ENCODE measurements around the gene GXYLT2. TPM values are rescaled to one million over a fixed set of nuclear protein-coding genes. Genes with fewer than 3 reads are reported as not detected.
A peak's percentile ranks its signal among the peaks of the same experiment; 100 is the strongest.
"Not testable (repeated sequence)": the region's sequence is repeated elsewhere in the genome, so short reads cannot be mapped to it uniquely, and the experiment has no call there.

The GXYLT2 gene
- total and polyA plus RNA-seq, 7 donors = 1.4 to 17.4 (median 6.8) TPM

- intact Hi-C loops (cut with DNase I) = loop anchor here (5.0 kb wide), 4 partner anchors 42 to 153 kb away; partner anchors contain the start of genes GXYLT2 and SHQ1
- Histone ChIP-seq H3K4me3 (peak overlapping the region in 1 of 4 donors; percentile 88), H3K36me3 (peaks cover 0 to 20% (median 0%) of the 10 kb centered on the region in 4 donors), H3K27me3 (no peaks in the 10 kb centered on the region), H3K9me3 (no peaks in the 10 kb centered on the region), H3K27ac (peak overlapping the region in 1 of 4 donors; percentile 40), H3K4me1 (peaks cover 0 to 82% (median 67%) of the 10 kb centered on the region in 4 donors)
- TF ChIP-seq CTCF (IDR thresholded peaks at IDR 0.05) = no peak
- no peak for TF ChIP-seq POLR2AphosphoS5 (IDR thresholded peaks at IDR 0.05)
- TF ChIP-seq EP300 (IDR thresholded peaks at IDR 0.05) = no peak
- TF ChIP-seq POLR2A (IDR thresholded peaks at IDR 0.05) = no peak
- WGBS, 2 donors = 32 to 35% methylated on average over 2 of the region's 2 CpGs
- DNase-seq = no peak
Observed at GRCh38 chr3:72999951-73000350, 112.1 kb downstream of the GXYLT2 start.

GRCh38 chr3:73003050-73003449 is 115.2 kb downstream of the GXYLT2 start:
- Histone ChIP-seq H3K36me3 (peaks cover 0 to 36% (median 6%) of the 10 kb centered on the region in 4 donors), H3K4me1 (peaks cover 0 to 70% (median 59%) of the 10 kb centered on the region in 4 donors)
- H3K27ac ChIP-seq; intact Hi-C loops (cut with DNase I); H3K4me3 ChIP-seq; H3K27me3 ChIP-seq; H3K9me3 ChIP-seq; DNase-seq: not testable (repeated sequence)
- whole genome bisulfite sequencing, 2 donors = 83 to 84% methylated on average over 8 of the region's 8 CpGs

- H3K4me1 ChIP-seq = peaks cover 0 to 70% (median 60%) of the 10 kb centered on the region in 4 donors
- 78 to 86% methylated on average over 4 of the region's 4 CpGs for WGBS, 2 donors
- H3K27ac ChIP-seq = no peak overlapping the region
- no peaks in the 10 kb centered on the region for H3K9me3 ChIP-seq
- H3K36me3 ChIP-seq = peaks cover 0 to 36% (median 6%) of the 10 kb centered on the region in 4 donors
- DNase-seq = no peak
- no peaks in the 10 kb centered on the region for H3K27me3 ChIP-seq
- H3K4me3 ChIP-seq = no peak overlapping the region
- intact Hi-C loops (cut with DNase I) = no loop called here
- TF ChIP-seq EP300 (IDR thresholded peaks at IDR 0.05) = no peak
- no peak for TF ChIP-seq POLR2A (IDR thresholded peaks at IDR 0.05)
- no peak for TF ChIP-seq POLR2AphosphoS5 (IDR thresholded peaks at IDR 0.05)
- no peak for TF ChIP-seq CTCF (IDR thresholded peaks at IDR 0.05)
Observed at GRCh38 chr3:73004316-73004715, 116.5 kb downstream of the GXYLT2 start.

- peaks cover 0 to 64% (median 45%) of the 10 kb centered on the region in 4 donors for H3K4me1 ChIP-seq
- intact Hi-C loops (cut with DNase I) = no loop called here
- H3K27me3 ChIP-seq = no peaks in the 10 kb centered on the region
- H3K9me3 ChIP-seq = no peaks in the 10 kb centered on the region
- H3K27ac ChIP-seq = no peak overlapping the region
- no peak overlapping the region for H3K4me3 ChIP-seq
- DNase-seq = no peak
- WGBS, 2 donors = 28 to 56% methylated on average over 6 of the region's 6 CpGs
- TF ChIP-seq CTCF (IDR thresholded peaks at IDR 0.05) (no peak), POLR2AphosphoS5 (IDR thresholded peaks at IDR 0.05) (no peak), EP300 (IDR thresholded peaks at IDR 0.05) (no peak), POLR2A (IDR thresholded peaks at IDR 0.05) (no peak)
- peaks cover 0 to 16% (median 6%) of the 10 kb centered on the region in 4 donors for H3K36me3 ChIP-seq
Observed at GRCh38 chr3:73007992-73008712, 120.3 kb downstream of the GXYLT2 start.

- DNase-seq = no peak
- no peaks in the 10 kb centered on the region for H3K9me3 ChIP-seq
- no peak overlapping the region for H3K4me3 ChIP-seq
- intact Hi-C loops (cut with DNase I) = no loop called here
- 75 to 82% methylated on average over 4 of the region's 4 CpGs for WGBS, 2 donors
- H3K4me1 ChIP-seq = peaks cover 0 to 63% (median 46%) of the 10 kb centered on the region in 4 donors
- TF ChIP-seq CTCF (IDR thresholded peaks at IDR 0.05) (no peak), POLR2A (IDR thresholded peaks at IDR 0.05) (no peak), POLR2AphosphoS5 (IDR thresholded peaks at IDR 0.05) (no peak), EP300 (IDR thresholded peaks at IDR 0.05) (no peak)
- H3K36me3 ChIP-seq = peaks cover 0 to 16% (median 6%) of the 10 kb centered on the region in 4 donors
- H3K27ac ChIP-seq = no peak overlapping the region
- H3K27me3 ChIP-seq = no peaks in the 10 kb centered on the region
Observed at GRCh38 chr3:73009008-73009407, 121.2 kb downstream of the GXYLT2 start.

All from sigmoid colon (tissue), 7 donors.